ENCODE data around the gene LRMDA. TPM values are rescaled to one million over a fixed set of nuclear protein-coding genes. Genes with fewer than 3 reads are reported as not detected.

Gene LRMDA
- total RNA-seq, 3 donors from 2014 or later, result 9.4 to 14.9 (median 10.3) TPM

GRCh38 chr10:75788394-75789205 is 357.2 kb downstream of the LRMDA start:
- intact Hi-C loops (cut with DNase I, micrococcal nuclease), result no loop called here
- ATAC-seq (peak; percentile 69), DNase-seq (peak in 1 of 3 donors; percentile 19)
- peaks cover 14% of the 10 kb centered on the region for H3K4me1 ChIP-seq (ENCODE audit: low read depth)
- H3K4me3 ChIP-seq, result no peak overlapping the region
- no peaks in the 10 kb centered on the region for H3K9me3 ChIP-seq
- TF ChIP-seq CTCF (IDR thresholded peaks at IDR 0.05), result no peak
- H3K36me3 ChIP-seq (ENCODE audit: low read depth), result no peaks in the 10 kb centered on the region

- H3K36me3 ChIP-seq (ENCODE audit: low read depth), result no peaks in the 10 kb centered on the region
- DNase-seq (no peak), ATAC-seq (no peak)
- TF ChIP-seq CTCF (IDR thresholded peaks at IDR 0.05), result no peak
- no peak overlapping the region for H3K4me3 ChIP-seq
- H3K4me1 ChIP-seq (ENCODE audit: low read depth), result peaks cover 4% of the 10 kb centered on the region
- H3K9me3 ChIP-seq, result no peaks in the 10 kb centered on the region
- intact Hi-C loops (cut with DNase I, micrococcal nuclease), result no loop called here
Observed at GRCh38 chr10:75793848-75794247, 362.4 kb downstream of the LRMDA start.

GRCh38 chr10:75801121-75801520 is 369.7 kb downstream of the LRMDA start:
- DNase-seq, result no peak

GRCh38 chr10:75801661-75802060 is 370.2 kb downstream of the LRMDA start:
- DNase-seq, result no peak
- ATAC-seq, result no peak
- Histone ChIP-seq H3K9me3 (no peaks in the 10 kb centered on the region), H3K36me3 (ENCODE audit: low read depth) (no peaks in the 10 kb centered on the region), H3K4me1 (ENCODE audit: low read depth) (no peaks in the 10 kb centered on the region), H3K4me3 (no peak overlapping the region)
- intact Hi-C loops (cut with DNase I, micrococcal nuclease), result no loop called here
- no peak for TF ChIP-seq CTCF (IDR thresholded peaks at IDR 0.05)

More at GRCh38 chr10:75801121-75801520, 369.7 kb downstream of the LRMDA start:
- Histone ChIP-seq H3K36me3 (ENCODE audit: low read depth) (no peaks in the 10 kb centered on the region), H3K4me3 (no peak overlapping the region), H3K4me1 (ENCODE audit: low read depth) (no peaks in the 10 kb centered on the region), H3K9me3 (no peaks in the 10 kb centered on the region)
- TF ChIP-seq CTCF (IDR thresholded peaks at IDR 0.05), result no peak
- ATAC-seq, result no peak
- intact Hi-C loops (cut with DNase I, micrococcal nuclease), result no loop called here

- no peak for DNase-seq
- no peak overlapping the region for H3K4me3 ChIP-seq
Observed at GRCh38 chr10:75803121-75803520, 371.7 kb downstream of the LRMDA start.

More at GRCh38 chr10:75803121-75803520, 371.7 kb downstream of the LRMDA start:
- Histone ChIP-seq H3K36me3 (ENCODE audit: low read depth) (no peaks in the 10 kb centered on the region), H3K9me3 (no peaks in the 10 kb centered on the region), H3K4me1 (ENCODE audit: low read depth) (no peaks in the 10 kb centered on the region)
- no peak for TF ChIP-seq CTCF (IDR thresholded peaks at IDR 0.05)
- intact Hi-C loops (cut with DNase I, micrococcal nuclease), result no loop called here
- no peak for ATAC-seq

Measured in mucosa of descending colon (tissue), 3 donors.